Astrocyte (in vitro differentiated cells and primary cell): Measurements from ENCODE around the gene SLC37A1. TPM values are rescaled to one million over a fixed set of nuclear protein-coding genes. Genes with fewer than 3 reads are reported as not detected.

Source experiments
- DNase-seq: peaks from one replicate; pipeline ENCODE4 v3.0.0-alpha.2; 2010; ENCODE audit warnings: low read depth
- FAIRE-seq: peaks from 2 replicates; lab custom pipeline; 2011; peaks lifted over from hg19 to GRCh38; lab: Jason Lieb, UNC
- H2AFZ ChIP-seq: 2 replicates; pipeline ENCODE4 v1.6.0; 2012; ENCODE audit warnings: low read depth, low read length, inconsistent platforms
- H3K27ac ChIP-seq: 2 replicates; pipeline ENCODE4 v1.5.1; 2011; ENCODE audit warnings: low read depth, low read length, inconsistent platforms
- H3K27me3 ChIP-seq: 2 replicates; pipeline ENCODE4 v1.6.0; 2011; ENCODE audit warnings: low read length, inconsistent platforms; ENCODE audit not compliant: insufficient read depth
- H3K36me3 ChIP-seq: 2 replicates; pipeline ENCODE4 v1.5.1; 2011; ENCODE audit warnings: low read length, inconsistent platforms; ENCODE audit not compliant: insufficient read depth
- H3K4me1 ChIP-seq: 2 replicates; pipeline ENCODE4 v1.5.1; 2011; ENCODE audit warnings: low read length, inconsistent platforms; ENCODE audit not compliant: insufficient read depth
- H3K4me2 ChIP-seq: 2 replicates; pipeline ENCODE4 v1.6.0; 2012; ENCODE audit warnings: low read length, inconsistent platforms
- H3K4me3 ChIP-seq: 2 replicates; pipeline ENCODE4 v1.5.1; 2011; ENCODE audit warnings: low read depth, mild to moderate bottlenecking, low read length, inconsistent platforms; ENCODE audit not compliant: insufficient read depth
- H3K79me2 ChIP-seq: 2 replicates; pipeline ENCODE4 v1.6.0; 2012; ENCODE audit warnings: mild to moderate bottlenecking, low read length, inconsistent platforms; ENCODE audit not compliant: insufficient read depth
- H3K9ac ChIP-seq: 2 replicates; pipeline ENCODE4 v1.6.0; 2012; ENCODE audit warnings: mild to moderate bottlenecking, low read length, inconsistent platforms
- H3K9me3 ChIP-seq: 2 replicates; pipeline ENCODE4 v1.5.1; 2012; ENCODE audit warnings: low read depth, mild to moderate bottlenecking, low read length, inconsistent platforms; ENCODE audit not compliant: insufficient read depth
- H4K20me1 ChIP-seq: 2 replicates; pipeline ENCODE4 v1.6.0; 2012; ENCODE audit warnings: low read length, inconsistent platforms; ENCODE audit not compliant: insufficient read depth
- H3K27ac Mint-ChIP-seq: one replicate; pipeline ENCODE4 v1.8.0; 2021; ENCODE audit warnings: mild to moderate bottlenecking, mixed read lengths; ENCODE audit not compliant: unreplicated experiment
- H3K27me3 Mint-ChIP-seq: one replicate; pipeline ENCODE4 v1.8.0; 2021; ENCODE audit warnings: low read depth, mixed read lengths; ENCODE audit not compliant: unreplicated experiment
- H3K36me3 Mint-ChIP-seq: one replicate; pipeline ENCODE4 v1.8.0; 2021; ENCODE audit warnings: low read depth, mixed read lengths; ENCODE audit not compliant: unreplicated experiment
- H3K4me1 Mint-ChIP-seq: one replicate; pipeline ENCODE4 v1.8.0; 2021; ENCODE audit warnings: low read depth, mixed read lengths; ENCODE audit not compliant: unreplicated experiment
- H3K4me3 Mint-ChIP-seq: one replicate; pipeline ENCODE4 v1.8.0; 2021; ENCODE audit warnings: mild to moderate bottlenecking, moderate library complexity, mixed read lengths; ENCODE audit not compliant: unreplicated experiment
- H3K9me3 Mint-ChIP-seq: one replicate; pipeline ENCODE4 v1.8.0; 2021; ENCODE audit warnings: mild to moderate bottlenecking, mixed read lengths; ENCODE audit not compliant: unreplicated experiment
- CTCF ChIP-seq: IDR thresholded peaks from 2 replicates; pipeline ENCODE4 v1.5.1; 2011; ENCODE audit warnings: low read depth, mild to moderate bottlenecking, inconsistent platforms, low read length, moderate library complexity; ENCODE audit not compliant: insufficient read depth
- EZH2 ChIP-seq: IDR thresholded peaks from 2 replicates; pipeline ENCODE4 v1.6.1; 2012; ENCODE audit warnings: mild to moderate bottlenecking, low read length, inconsistent platforms; ENCODE audit not compliant: insufficient read depth
- total RNA-seq: library from RNA; stranded (reverse); gene quantifications from 2 replicates; pipeline ENCODE4 v1.2.1, GENCODE V29; 2021

The SLC37A1 gene
- total RNA-seq, 1 donor from 2014 or later, result 6.9 TPM

GRCh38 chr21:42465008-42465802 lies 48.4 kb upstream of the SLC37A1 start:
- Histone ChIP-seq H3K9me3 (no peaks in the 10 kb centered on the region), H3K9ac (no peak overlapping the region), H2AFZ (no peak overlapping the region), H3K4me3 (no peak overlapping the region), H3K27me3 (peaks cover 2% of the 10 kb centered on the region), H3K4me1 (no peaks in the 10 kb centered on the region), H3K36me3 (no peaks in the 10 kb centered on the region), H3K79me2 (no peaks in the 10 kb centered on the region), H4K20me1 (no peaks in the 10 kb centered on the region), H3K27ac (no peak overlapping the region), H3K4me2 (peak overlapping the region; percentile 41)
- no peaks in the 10 kb centered on the region for H3K9me3 Mint-ChIP-seq
- TF ChIP-seq CTCF (no peak), EZH2 (no peak)
- DNase-seq (no peak), FAIRE-seq (no peak)
- no peaks in the 10 kb centered on the region for H3K36me3 Mint-ChIP-seq
- peaks cover 9% of the 10 kb centered on the region for H3K27me3 Mint-ChIP-seq
- H3K4me1 Mint-ChIP-seq, result peaks cover 12% of the 10 kb centered on the region
- no peak overlapping the region for H3K4me3 Mint-ChIP-seq
- peak overlapping the region; percentile 43 for H3K27ac Mint-ChIP-seq

- Mint-ChIP-seq H3K4me3 (no peak overlapping the region), H3K27ac (no peak overlapping the region), H3K9me3 (no peaks in the 10 kb centered on the region), H3K27me3 (peaks cover 8% of the 10 kb centered on the region), H3K4me1 (peaks cover 12% of the 10 kb centered on the region), H3K36me3 (no peaks in the 10 kb centered on the region)
- H3K9ac ChIP-seq, result no peak overlapping the region
- TF ChIP-seq EZH2 (no peak), CTCF (no peak)
- no peaks in the 10 kb centered on the region for H3K79me2 ChIP-seq
- H3K27ac ChIP-seq, result no peak overlapping the region
- H3K4me3 ChIP-seq, result no peak overlapping the region
- DNase-seq, result no peak
- FAIRE-seq, result no peak
- H3K9me3 ChIP-seq, result no peaks in the 10 kb centered on the region
- H3K4me2 ChIP-seq, result no peak overlapping the region
- H3K27me3 ChIP-seq, result peaks cover 2% of the 10 kb centered on the region
- H3K4me1 ChIP-seq, result no peaks in the 10 kb centered on the region
- no peak overlapping the region for H2AFZ ChIP-seq
- no peaks in the 10 kb centered on the region for H4K20me1 ChIP-seq
- no peaks in the 10 kb centered on the region for H3K36me3 ChIP-seq
Measured at GRCh38 chr21:42465803-42466127, 47.9 kb upstream of the SLC37A1 start.

GRCh38 chr21:42466700-42467099 lies 47.0 kb upstream of the SLC37A1 start:
- H3K79me2 ChIP-seq, result no peaks in the 10 kb centered on the region
- H2AFZ ChIP-seq, result no peak overlapping the region
- H3K36me3 ChIP-seq, result no peaks in the 10 kb centered on the region
- Mint-ChIP-seq H3K4me1 (peaks cover 12% of the 10 kb centered on the region), H3K27ac (no peak overlapping the region), H3K36me3 (no peaks in the 10 kb centered on the region), H3K4me3 (no peak overlapping the region), H3K27me3 (peaks cover 8% of the 10 kb centered on the region), H3K9me3 (no peaks in the 10 kb centered on the region)
- no peak overlapping the region for H3K4me2 ChIP-seq
- H3K27ac ChIP-seq, result no peak overlapping the region
- H4K20me1 ChIP-seq, result no peaks in the 10 kb centered on the region
- no peaks in the 10 kb centered on the region for H3K4me1 ChIP-seq
- peaks cover 2% of the 10 kb centered on the region for H3K27me3 ChIP-seq
- H3K9ac ChIP-seq, result no peak overlapping the region
- H3K9me3 ChIP-seq, result no peaks in the 10 kb centered on the region
- H3K4me3 ChIP-seq, result no peak overlapping the region
- TF ChIP-seq CTCF, result no peak
- no peak for TF ChIP-seq EZH2
- no peak for FAIRE-seq
- DNase-seq, result no peak
